Activated CD4-positive, CD25-positive, alpha-beta regulatory T cell treated with anti-CD3 and anti-CD28 coated beads, Interleukin-2, amount 50 U/mL, for 24 hours (primary cell): ENCODE data around the gene KSR1.
A peak's percentile ranks its signal among the peaks of the same experiment; 100 is the strongest.

Experiments
- ATAC-seq, 2 donors: fragments of 150-1000 bp; cut with Tn5 transposase; one replicate each; pipeline ENCODE4 v1.10.0; 2021; ENCODE audit warnings: mild to moderate bottlenecking in 1 of 2, moderate library complexity in 1 of 2

The KSR1 gene

DNA sequence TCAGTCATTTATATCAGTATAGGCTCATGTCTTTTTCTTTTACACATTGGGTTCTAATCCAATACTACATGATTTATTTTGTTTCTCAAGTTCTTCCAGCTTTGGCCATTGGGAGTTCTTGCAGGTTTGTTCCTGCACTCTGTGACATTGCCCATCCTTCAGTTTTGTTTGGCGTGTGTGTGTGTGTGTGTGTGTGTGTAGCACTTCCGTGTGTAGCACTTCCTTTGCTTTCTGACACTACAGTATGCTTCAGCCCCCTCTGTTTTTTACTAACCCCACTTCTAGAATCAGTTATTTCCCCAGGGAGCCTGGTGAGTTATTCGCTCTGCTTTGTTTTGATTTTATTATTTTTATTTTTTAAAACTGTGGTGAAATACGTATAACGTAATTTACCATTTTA lies 99.1 kb downstream of the KSR1 start:
- no peak for ATAC-seq

GRCh38 chr17:27558341-27558740 lies 102.1 kb downstream of the KSR1 start:
- ATAC-seq, result no peak

GRCh38 chr17:27558842-27559505 lies 102.7 kb downstream of the KSR1 start:
- no peak for ATAC-seq

DNA sequence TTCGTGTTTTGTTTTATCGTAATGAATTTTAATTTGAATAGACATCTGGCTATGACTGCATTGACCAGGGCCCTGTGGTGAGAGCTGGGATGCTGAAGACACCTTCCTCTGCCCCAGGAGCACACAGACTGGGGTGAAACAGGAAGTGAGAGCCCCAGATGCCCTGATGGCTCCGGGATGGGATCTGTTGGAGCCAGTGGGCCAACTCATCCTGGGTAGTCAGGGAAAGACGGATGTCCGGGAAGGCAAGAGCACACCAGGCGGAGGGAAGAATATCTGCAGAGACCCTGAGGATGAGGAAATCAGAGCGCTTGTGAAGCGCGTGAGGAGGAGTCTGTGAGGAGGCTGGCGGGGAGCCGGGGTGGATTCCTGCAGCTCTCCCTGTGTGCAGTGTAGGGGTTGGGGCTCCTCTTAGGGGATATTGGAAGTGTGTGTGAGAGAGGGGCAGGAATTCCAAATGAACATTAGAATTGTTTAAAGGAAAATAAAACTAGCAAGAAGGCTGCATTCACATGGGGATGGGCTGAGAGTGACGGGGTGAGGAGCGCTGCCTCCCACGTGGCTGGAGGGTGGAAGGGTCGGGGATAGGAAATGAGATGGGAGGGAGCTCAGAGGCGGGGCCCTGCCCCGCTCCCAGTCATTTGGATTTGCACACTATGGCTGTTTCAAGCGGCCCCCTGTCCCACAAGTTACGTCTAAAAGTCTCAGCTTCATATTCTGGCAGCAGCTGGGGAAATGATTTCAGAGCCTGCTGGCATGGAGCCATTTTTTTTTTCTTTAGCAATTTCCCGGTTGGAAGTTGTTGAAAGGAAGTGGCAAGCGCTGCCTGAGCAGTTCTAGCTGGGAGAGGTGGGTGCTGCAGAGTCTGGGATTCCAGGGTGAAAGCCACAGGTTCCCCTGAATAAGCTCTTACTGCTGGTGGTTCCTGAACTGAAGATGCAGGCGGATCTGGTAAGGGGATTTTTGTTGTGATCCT lies 103.5 kb downstream of the KSR1 start:
- ATAC-seq, result no peak

GRCh38 chr17:27560668-27561067 lies 104.4 kb downstream of the KSR1 start:
- ATAC-seq, result no peak

- no peak for ATAC-seq
These were observed 106.7 kb downstream of the KSR1 start for GRCh38 chr17:27562777-27563455.

- no peak for ATAC-seq
These were observed 107.3 kb downstream of the KSR1 start for GRCh38 chr17:27563532-27563931.

DNA sequence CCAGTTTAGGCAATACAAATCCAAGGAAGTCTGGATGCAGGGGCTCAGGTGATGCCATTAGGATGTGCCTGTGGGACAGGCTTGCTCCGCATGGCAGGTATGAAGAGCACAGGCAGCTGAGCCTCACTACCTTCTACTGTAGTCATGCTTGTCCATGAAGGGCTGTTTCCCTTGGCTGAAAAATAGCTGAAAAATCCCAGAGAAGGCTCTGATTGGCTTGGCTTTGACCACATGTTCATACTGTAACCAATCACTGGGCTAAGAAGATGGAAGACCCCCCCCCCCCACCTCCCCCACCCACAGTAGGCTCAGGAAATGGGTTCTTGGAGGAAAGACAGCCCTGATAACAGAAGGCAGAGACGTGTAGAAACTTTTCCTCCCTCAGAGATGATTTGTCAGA lies 108.2 kb downstream of the KSR1 start:
- no peak for ATAC-seq

DNA sequence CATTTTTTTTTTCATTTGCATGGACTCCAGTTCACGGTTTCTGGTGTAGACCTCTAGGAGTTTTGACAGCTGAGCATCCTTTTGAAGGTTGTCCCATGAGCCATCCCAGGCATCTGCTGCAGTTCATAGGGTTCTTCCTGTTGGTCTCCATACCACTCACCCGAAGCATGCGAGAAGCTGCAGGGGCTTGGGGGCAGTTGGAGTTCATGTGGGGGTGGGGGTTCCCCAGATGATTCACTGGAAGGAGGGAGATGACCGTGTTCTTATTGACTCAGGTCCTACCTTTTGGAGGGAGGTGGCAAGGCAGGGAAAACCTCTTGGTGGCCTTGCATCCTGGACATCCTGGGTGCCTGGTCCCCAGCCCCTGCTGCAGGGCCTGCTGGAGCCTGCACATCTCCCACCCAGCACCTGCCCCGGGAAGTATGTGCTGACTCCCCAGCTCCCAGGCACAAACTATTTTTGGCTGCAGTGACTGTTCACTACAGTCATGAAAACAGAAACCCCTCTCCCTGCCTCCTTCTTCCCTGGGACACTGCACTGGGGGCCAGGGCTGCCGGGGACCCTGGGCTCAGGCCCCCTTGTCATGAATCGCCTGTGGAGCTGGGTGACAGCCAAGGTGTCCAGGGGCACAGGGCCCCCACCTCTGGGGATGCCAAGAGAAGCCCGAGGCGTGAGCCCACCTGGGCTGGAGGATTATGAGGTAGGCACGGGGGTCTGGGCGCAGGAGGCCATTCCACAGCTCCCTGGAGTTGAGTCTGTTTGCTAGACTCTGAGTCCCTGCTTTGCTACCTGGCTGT lies 109.8 kb downstream of the KSR1 start:
- ATAC-seq, result peak; percentile 62 to 74

DNA sequence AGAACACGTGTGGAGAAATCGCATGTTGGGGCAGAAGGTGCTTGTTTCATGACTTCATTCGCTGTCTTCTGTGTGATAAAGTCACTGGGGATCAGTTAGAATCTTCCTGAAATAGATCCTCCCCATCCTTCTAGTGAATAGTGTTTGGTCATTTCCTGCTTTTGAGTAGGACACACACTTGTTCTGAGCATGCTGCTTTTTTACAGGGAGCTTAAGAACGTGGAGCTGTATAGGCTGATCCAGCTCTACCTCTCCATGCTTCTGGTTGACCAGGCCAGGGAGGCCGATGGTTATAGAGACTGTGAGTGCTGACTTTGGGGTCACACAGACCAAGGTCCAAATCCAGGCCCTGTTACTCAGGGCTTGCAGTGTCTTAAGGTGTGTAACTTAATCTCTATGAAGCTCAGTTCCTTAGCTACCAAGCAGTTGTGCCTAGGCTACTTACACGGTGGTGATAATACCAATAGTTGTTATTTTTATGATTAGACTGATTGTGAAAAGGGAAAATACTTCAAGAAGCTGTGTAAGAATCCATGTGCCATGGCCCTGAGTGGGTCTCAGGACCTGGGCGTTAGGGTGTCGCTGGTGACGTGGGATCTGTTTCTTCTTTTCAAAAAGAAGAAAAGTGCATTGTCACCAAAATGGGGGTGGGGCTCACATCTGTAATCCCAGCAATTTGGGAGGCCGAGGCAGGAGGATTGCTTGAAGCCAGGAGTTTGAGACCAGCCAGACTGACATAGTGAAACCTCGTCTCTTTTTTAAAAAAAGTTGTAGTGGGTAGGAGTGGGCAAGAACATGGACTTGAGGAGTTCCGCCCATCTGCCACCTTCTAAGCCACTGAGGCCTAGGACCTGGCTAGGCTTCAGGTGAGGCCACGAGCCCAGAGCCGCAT lies 110.7 kb downstream of the KSR1 start:
- ATAC-seq, result no peak

- ATAC-seq, result no peak
These were observed 111.3 kb downstream of the KSR1 start for GRCh38 chr17:27567563-27567859.

GRCh38 chr17:27568216-27568615 lies 112.0 kb downstream of the KSR1 start:
- ATAC-seq, result no peak

GRCh38 chr17:27568811-27569210 lies 112.6 kb downstream of the KSR1 start:
- ATAC-seq, result no peak

DNA sequence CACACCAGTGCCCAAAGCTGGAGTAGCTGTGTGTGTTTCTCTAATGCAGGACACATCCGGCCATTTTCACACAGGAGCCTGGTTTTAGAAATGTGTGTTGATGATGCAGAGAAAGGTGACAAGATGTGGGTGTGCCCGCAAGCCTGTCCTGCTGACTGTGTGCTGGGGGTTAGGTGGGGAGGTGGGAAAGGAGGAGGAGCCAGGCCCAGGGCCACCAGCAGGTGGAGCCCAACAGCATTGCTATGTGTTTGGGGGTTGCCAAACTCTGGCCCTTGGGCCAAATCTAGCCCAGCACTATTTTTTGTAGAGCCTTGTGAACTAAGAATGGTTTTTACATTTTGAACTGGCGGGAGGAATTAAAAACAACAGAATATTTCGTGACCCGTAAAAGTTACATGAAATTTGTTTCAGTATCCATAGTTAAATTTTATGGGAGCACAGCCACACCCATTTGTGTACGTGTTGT lies 113.0 kb downstream of the KSR1 start:
- ATAC-seq, result peak; percentile 46 to 51

DNA sequence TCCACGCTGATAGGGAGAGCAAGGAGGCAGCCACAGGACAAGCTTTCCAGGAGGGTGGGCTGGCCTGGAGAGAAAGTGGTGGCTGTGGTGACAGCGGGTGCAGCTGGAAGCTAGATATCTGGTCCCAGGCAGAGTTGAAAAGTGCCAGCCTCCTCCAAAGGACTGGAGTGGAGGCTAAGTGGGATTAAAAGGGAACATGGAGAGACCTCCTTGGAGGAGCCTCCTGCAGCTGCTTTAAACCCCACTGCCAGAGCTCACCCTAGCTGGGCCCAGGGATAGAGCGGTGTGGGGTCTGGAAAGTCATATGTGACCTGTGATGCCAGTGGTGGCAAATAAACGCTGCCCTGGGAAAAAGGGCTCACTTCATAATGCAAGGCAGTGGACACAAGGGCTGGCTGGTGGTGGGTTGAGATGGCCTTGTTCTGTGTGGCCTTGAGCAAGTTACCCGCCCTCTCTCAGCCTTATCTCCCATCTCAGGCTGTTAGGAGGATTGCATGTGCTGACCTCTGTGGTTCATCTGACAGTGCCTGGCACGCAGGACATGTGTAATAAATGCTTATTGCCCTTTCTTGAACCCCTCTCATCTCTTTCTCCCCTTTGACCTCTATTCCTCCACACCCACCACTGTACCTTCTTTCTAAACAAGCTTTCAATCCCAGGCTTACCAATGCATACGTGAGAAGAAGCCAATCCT lies 113.8 kb downstream of the KSR1 start:
- ATAC-seq, result no peak

- ATAC-seq, result no peak
These were observed 114.3 kb downstream of the KSR1 start for GRCh38 chr17:27570578-27570914.

- ATAC-seq, result no peak
These were observed 115.5 kb downstream of the KSR1 start for GRCh38 chr17:27571563-27572352.

- peak; percentile 93 for ATAC-seq
These were observed 116.4 kb downstream of the KSR1 start for GRCh38 chr17:27572665-27573064.

- ATAC-seq, result no peak
These were observed 117.3 kb downstream of the KSR1 start for GRCh38 chr17:27573548-27573947.

- ATAC-seq, result no peak
These were observed 117.8 kb downstream of the KSR1 start for GRCh38 chr17:27573971-27574525.
